ENCODE data around the gene LEMD2. TPM values are rescaled to one million over a fixed set of nuclear protein-coding genes. Genes with fewer than 3 reads are reported as not detected.

LEMD2 gene
- total RNA-seq, 1 donor from 2014 or later = 78.0 TPM

- DNase-seq (ENCODE audit: low read depth) = no peak
- Histone ChIP-seq H3K27me3 (ENCODE audit: control insufficient read depth, insufficient read depth, low read length) (peaks cover 30% of the 10 kb centered on the region), H3K36me3 (ENCODE audit: control insufficient read depth, insufficient read depth, low read length) (no peaks in the 10 kb centered on the region), H3K4me3 (ENCODE audit: low read depth, low read length) (no peak overlapping the region)
- no peak for TF ChIP-seq CTCF (IDR thresholded peaks at IDR 0.05; ENCODE audit: insufficient read depth, low read length, poor library complexity, severe bottlenecking)
These were observed 25.4 kb upstream of the LEMD2 start for GRCh38 chr6:33813990-33814985.

- no peak for DNase-seq (ENCODE audit: low read depth)
- Histone ChIP-seq H3K27me3 (ENCODE audit: control insufficient read depth, insufficient read depth, low read length) (peaks cover 33% of the 10 kb centered on the region), H3K4me3 (ENCODE audit: low read depth, low read length) (no peak overlapping the region), H3K36me3 (ENCODE audit: control insufficient read depth, insufficient read depth, low read length) (no peaks in the 10 kb centered on the region)
- TF ChIP-seq CTCF (IDR thresholded peaks at IDR 0.05; ENCODE audit: insufficient read depth, low read length, poor library complexity, severe bottlenecking) = no peak
These were observed 24.4 kb upstream of the LEMD2 start for GRCh38 chr6:33813246-33813904.

GRCh38 chr6:33812669-33813068 lies 23.7 kb upstream of the LEMD2 start:
- peak; percentile 47 for TF ChIP-seq CTCF (IDR thresholded peaks at IDR 0.05; ENCODE audit: insufficient read depth, low read length, poor library complexity, severe bottlenecking)
- no peaks in the 10 kb centered on the region for H3K36me3 ChIP-seq (ENCODE audit: control insufficient read depth, insufficient read depth, low read length)
- H3K4me3 ChIP-seq (ENCODE audit: low read depth, low read length) = no peak overlapping the region
- H3K27me3 ChIP-seq (ENCODE audit: control insufficient read depth, insufficient read depth, low read length) = peaks cover 37% of the 10 kb centered on the region
- peak; percentile 14 for DNase-seq (ENCODE audit: low read depth)

GRCh38 chr6:33809594-33809993 lies 20.7 kb upstream of the LEMD2 start:
- Histone ChIP-seq H3K36me3 (ENCODE audit: control insufficient read depth, insufficient read depth, low read length) (no peaks in the 10 kb centered on the region), H3K27me3 (ENCODE audit: control insufficient read depth, insufficient read depth, low read length) (peaks cover 31% of the 10 kb centered on the region), H3K4me3 (ENCODE audit: low read depth, low read length) (no peak overlapping the region)
- no peak for DNase-seq (ENCODE audit: low read depth)
- no peak for TF ChIP-seq CTCF (IDR thresholded peaks at IDR 0.05; ENCODE audit: insufficient read depth, low read length, poor library complexity, severe bottlenecking)

- Histone ChIP-seq H3K36me3 (ENCODE audit: control insufficient read depth, insufficient read depth, low read length) (no peaks in the 10 kb centered on the region), H3K27me3 (ENCODE audit: control insufficient read depth, insufficient read depth, low read length) (peaks cover 32% of the 10 kb centered on the region), H3K4me3 (ENCODE audit: low read depth, low read length) (no peak overlapping the region)
- no peak for DNase-seq (ENCODE audit: low read depth)
- no peak for TF ChIP-seq CTCF (IDR thresholded peaks at IDR 0.05; ENCODE audit: insufficient read depth, low read length, poor library complexity, severe bottlenecking)
These were observed 19.8 kb upstream of the LEMD2 start for GRCh38 chr6:33808641-33809180.
